CD4-positive, alpha-beta T cell treated with Interferon alpha-2 for 1 hour (primary cell): ENCODE results near the gene POLR3K.
"Not testable (repeated sequence)": the region's sequence is repeated elsewhere in the genome, so short reads cannot be mapped to it uniquely, and the experiment has no call there.

Source experiments
- DNase-seq, 2 donors: peaks; one replicate each; pipeline ENCODE4 v3.0.0-alpha.2; 2020 to 2022

Gene POLR3K

GRCh38 chr16:42069-42457 lies 11.3 kb downstream of the POLR3K start:
- no peak for DNase-seq

GRCh38 chr16:41439-42068 lies 11.9 kb downstream of the POLR3K start:
- no peak for DNase-seq

DNA sequence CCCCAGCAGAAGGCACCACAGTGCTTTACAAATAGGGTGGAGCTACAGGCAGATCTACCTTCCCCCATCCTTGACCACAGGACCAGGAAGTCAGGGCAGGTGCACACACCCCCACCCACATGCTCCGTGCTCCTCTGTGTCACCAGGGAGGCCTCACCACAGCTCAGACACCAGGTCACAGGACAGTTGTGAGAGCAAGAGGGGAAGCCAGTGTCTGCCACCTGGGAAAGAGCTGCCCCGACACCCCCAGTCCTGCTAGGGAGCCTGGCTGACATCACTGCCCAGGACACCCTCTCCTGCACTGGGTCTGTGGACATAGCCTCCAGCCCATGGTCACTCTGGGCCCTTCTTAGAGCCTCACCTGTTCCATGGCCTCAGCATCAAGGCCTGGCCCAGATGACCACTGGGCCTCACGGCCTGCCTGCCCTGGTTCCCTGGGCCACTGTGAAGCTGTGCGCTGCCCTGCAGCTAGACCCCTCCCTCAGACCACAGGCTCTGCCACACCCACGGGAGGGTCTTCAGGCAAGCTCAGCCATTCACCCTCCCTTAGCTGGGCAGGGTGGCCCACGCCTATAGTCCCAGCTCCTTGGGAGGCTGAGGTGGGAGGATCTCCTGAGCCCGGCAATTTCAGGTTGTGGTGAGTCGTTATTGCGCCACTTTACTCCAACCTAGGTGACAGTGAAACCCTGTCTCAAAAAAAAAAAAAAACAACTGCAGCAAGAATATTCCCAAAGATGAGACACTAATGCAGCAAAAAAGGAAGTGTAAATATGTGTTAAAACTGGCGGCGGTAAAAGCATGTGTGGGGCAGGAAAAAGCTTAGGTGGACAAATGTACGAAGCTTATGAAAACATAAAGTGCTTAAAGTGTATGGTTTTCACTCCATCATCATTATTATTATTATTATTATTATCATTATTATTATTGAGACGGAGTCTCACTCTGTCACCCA lies 14.2 kb downstream of the POLR3K start:
- peak; percentile 67 to 75 for DNase-seq

DNA sequence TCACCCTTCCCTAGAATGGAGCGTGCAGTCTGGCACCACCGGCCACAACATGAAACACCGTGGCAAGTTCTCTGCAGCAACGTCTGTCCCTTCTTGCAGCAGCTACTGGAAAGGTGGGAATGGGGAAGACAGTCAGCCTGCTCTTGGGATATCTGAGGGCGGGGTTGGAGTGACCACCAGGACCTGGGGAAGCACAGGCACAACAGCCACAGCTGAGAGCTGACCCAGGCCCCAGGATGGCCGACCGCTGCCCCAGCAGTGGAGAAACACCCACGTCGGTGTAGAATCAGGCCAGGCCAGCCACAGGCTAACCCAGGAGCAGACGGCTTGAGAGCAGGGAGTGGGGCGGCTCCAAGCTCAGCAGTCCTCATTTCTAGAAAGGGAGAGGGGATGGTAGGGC lies 15.2 kb downstream of the POLR3K start:
- not testable (repeated sequence) for DNase-seq

- peak in 1 of 2 donors; percentile 23 for DNase-seq
Measured at GRCh38 chr16:37511-37910, 15.9 kb downstream of the POLR3K start.

- DNase-seq, result no peak
Measured at GRCh38 chr16:36336-36984, 16.9 kb downstream of the POLR3K start.

DNA sequence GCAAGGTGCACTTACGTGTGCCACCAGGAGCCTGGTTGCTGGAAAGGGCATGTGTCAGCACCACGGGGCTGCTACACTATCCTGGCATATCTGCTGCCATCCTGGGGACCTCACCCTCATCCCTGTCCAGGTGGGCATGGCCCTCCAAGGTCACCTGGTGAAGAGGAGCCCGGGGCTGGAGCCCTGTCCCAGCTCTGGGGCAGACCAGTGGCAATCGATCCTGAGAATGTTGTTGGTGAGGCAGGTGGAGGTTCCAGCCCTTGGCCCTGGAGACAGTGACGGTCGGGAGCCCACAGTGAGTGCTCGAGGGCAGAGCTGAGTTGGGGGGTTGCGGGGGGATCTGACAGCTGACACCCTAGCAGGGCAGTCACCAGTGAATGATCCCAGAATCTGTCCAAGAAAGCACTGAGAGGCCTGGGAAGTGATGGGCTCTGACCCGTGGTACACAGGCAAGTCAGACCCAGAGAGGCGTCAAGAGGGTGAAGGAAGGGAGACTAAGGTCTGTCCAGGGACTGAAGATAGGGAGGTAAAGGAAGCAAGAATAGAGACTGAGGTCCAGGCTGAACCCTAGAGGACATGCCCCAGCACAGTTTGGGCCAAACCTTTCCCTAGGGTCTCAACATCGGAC lies 17.6 kb downstream of the POLR3K start:
- DNase-seq, result no peak

GRCh38 chr16:35011-35677 lies 18.3 kb downstream of the POLR3K start:
- peak in 1 of 2 donors; percentile 45 for DNase-seq

DNA sequence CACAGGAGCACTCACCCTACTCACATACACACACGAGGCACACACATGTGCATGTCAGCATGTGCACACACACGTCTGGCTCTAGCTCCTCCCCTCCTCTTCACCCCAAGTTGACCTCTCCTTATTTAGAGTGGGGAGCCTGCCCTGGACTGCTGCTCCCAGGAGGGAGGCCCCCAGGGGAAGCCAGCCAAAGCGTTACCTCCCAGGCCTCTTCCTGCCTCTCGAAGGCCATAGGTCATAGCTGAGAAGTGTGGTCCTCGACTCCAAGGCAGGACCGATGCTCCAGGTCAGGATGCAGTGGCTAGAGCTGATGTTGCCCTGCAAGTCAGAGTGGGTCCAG lies 18.8 kb downstream of the POLR3K start:
- DNase-seq, result no peak

GRCh38 chr16:33877-34647 lies 19.3 kb downstream of the POLR3K start:
- no peak for DNase-seq

DNA sequence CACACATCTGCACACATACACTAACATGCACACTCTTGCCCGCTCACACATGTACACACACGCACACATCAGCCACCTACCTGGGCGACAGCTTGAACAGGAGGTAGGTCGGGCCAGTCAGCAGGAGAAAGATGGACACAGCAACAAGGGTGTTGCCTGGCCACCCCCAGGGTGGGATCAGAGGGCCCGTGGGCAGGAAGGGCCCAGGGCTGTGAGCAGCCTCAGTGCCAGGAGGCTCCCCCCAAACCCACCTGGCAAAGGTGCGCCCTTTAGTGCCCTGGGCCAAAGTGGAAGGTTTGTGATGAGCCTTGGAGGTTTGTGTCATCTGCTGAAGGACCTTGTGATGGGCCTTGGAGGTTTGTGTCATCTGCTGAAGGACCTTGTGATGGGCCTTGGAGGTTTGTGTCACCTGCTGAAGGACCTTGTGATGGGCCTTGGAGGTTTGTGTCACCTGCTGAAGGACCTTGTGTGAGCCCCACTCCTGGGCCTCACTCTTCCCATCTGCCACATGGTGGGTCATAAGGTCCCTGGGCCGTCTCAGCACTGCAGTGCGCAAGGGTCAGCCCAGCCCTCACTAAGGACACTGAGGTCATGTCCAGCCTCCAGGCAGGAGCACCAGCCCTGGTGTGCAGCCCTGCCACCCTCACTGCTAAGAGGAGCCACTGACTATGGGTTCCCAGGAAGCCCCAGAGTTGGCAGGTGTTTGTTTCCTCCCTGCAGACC lies 20.1 kb downstream of the POLR3K start:
- DNase-seq, result not testable (repeated sequence)

- DNase-seq, result not testable (repeated sequence)
Measured at GRCh38 chr16:30627-31026, 22.8 kb downstream of the POLR3K start.

DNA sequence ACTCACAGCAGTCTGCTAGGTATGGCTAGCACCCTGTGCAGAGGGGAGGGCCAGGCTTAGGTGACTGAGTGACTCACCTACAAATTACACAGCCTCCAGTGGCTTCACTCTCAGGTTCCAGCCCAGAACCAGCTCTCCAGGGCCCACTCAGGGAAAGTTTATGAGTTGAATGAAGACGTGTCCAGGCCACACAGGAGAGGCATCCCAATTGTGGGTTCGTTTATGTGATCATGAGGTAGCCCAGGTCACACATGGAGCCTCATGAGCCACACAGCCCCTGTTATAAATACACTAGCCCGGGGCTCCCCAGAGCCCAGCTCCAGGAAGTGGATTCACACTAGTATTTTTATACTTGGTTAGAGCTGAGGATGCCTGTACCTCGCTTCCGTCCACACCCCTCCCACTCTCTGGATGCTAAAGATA lies 27.5 kb downstream of the POLR3K start:
- DNase-seq, result not testable (repeated sequence)

- DNase-seq, result not testable (repeated sequence)
Measured at GRCh38 chr16:24151-24550, 29.3 kb downstream of the POLR3K start.

DNA sequence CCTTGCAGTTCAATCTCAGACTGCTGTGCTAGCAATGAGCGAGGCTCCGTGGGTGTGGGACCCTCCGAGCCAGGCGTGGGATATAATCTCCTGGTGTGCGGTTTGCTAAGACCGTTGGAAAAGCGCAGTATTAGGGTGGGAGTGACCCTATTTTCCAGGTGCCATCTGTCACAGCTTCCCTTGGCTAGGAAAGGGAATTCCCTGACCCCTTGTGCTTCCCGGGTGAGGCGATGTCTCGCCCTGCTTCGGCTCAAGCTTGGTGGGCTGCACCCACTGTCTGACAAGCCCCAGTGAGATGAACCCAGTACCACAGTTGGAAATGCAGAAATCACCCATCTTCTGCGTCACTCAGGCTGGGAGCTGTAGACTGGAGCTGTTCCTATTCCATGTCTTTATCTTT lies 32.5 kb downstream of the POLR3K start:
- DNase-seq, result not testable (repeated sequence)

DNA sequence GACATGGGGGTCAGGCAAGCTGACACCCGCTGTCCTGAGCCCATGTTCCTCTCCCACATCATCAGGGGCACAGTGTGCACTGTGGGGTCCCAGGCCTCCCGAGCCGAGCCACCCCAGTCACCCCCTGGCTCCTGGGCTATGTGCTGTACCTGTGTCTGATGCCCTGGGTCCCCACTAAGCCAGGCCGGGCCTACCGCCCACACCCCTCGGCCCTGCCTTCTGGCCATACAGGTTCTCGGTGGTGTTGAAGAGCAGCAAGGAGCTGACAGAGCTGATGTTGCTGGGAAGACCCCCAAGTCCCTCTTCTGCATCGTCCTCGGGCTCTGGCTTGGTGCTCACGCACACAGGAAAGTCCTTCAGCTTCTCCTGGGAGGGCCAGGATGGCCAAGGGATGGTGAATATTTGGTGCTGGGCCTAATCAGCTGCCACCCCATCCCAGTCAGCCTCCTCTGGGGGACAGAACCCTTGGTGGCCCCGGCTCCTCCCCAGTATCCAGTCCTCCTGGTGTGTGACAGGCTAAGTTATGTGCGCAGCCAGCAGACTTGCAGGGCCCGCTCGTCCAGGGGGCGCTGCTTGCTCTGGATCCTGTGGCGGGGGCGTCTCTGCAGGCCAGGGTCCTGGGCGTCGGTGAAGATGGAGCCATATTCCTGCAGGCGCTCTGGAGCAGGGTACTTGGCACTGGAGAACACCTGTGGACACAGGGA lies 36.2 kb downstream of the POLR3K start:
- not testable (repeated sequence) for DNase-seq

- peak; percentile 94 for DNase-seq
Measured at GRCh38 chr16:10772-11171, 42.6 kb downstream of the POLR3K start.

- DNase-seq, result no peak
Measured at GRCh38 chr16:9903-10665, 43.3 kb downstream of the POLR3K start.
